ENCODE results near the gene SH3PXD2A. TPM values are rescaled to one million over a fixed set of nuclear protein-coding genes. Genes with fewer than 3 reads are reported as not detected.

Gene SH3PXD2A
- total and polyA plus RNA-seq, 12 donors = 5.7 to 34.5 (median 19.2) TPM

DNA sequence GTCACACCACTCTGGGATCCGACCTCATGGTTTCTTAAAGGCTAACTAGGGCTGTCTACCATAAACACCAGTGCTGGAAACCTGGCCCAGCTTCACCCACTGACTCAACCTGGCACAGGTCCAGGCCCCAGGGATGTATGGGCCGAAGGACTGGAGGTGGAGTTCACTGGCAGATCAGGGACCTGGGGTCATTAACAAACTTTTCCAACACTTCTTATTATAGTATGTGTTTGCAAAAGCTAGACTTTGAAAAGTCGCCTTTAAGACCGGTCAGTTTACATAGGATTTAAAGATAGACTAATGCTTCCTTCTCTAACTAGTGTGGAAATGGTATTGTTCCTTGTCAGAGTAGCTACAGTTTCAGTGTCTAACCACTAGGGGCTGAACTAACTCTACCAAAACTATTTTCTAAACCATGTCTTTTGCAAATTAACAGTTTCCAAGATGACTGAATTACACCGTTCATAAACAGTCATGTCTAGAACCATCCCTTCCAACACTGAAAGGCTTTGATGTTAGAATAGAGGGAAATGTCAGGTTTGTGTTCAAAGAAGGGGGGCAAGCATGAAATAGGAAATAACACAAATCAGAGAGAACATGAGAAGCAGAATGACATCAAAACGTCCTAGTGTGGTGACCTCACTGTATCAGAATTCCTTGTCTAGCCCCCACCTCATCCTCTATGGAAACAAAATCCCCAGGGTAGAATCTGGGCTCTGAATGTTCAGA, 32.9 kb upstream of the SH3PXD2A start:
- 8 to 12% (median 9%) methylated on average over 5 to 6 of the region's 6 CpGs for WGBS, 4 donors
- peak; percentile 71 to 81 (median 80) for DNase-seq
- peaks cover 0 to 40% of the 10 kb centered on the region in 2 donors for H3K36me3 ChIP-seq (replicated peaks in 1 of 2)

DNA sequence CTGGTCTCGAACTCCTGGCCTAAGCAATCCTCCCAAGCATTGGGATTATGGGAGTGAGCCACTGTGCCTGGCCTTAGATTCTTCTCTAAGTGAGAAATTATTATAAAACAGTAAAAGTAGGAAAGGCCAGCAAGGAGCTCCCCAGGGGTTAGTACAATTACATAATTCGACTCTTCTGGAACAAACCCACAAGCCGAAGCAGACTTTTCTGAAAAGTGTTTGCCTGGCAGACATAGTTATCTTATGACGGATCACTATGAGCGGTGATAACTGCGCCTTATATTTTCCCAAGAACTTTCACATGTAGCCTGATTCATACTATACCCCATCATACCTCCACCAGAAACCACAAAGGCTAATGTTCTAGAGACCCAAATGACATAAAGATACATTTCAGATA, 30.2 kb upstream of the SH3PXD2A start:
- no peak for DNase-seq
- Histone ChIP-seq H3K4me3 (no peak overlapping the region), H3K4me1 (replicated peaks in 1 of 2) (peaks cover 14 to 36% of the 10 kb centered on the region in 2 donors), H3K27ac (no peak overlapping the region), H3K9me3 (replicated peaks in 1 of 3) (no peaks in the 10 kb centered on the region), H3K36me3 (replicated peaks in 1 of 2) (peaks cover 0 to 44% of the 10 kb centered on the region in 2 donors), H3K27me3 (no peaks in the 10 kb centered on the region)
- intact Hi-C loops (cut with DNase I) = loop anchor here in 1 of 2 donors (5.0 kb wide), 1 partner anchor 327 kb away; no protein-coding TSS in a partner anchor
- 64 to 83% (median 77%) methylated on average over 6 of the region's 6 CpGs for WGBS, 4 donors
- no peak for TF ChIP-seq POLR2A (IDR thresholded peaks at IDR 0.05)

More for the DNA sequence above, 32.9 kb upstream of the SH3PXD2A start:
- Histone ChIP-seq H3K9me3 (replicated peaks in 1 of 3) (no peaks in the 10 kb centered on the region), H3K4me1 (replicated peaks in 1 of 2) (peaks cover 14 to 25% of the 10 kb centered on the region in 2 donors), H3K4me3 (no peak overlapping the region), H3K27ac (peak overlapping the region in 4 of 5 donors; percentile 22 to 78 (median 42)), H3K27me3 (no peaks in the 10 kb centered on the region)
- intact Hi-C loops (cut with DNase I) = loop anchor here in 1 of 2 donors (5.0 kb wide), 1 partner anchor 324 kb away; no protein-coding TSS in a partner anchor
- TF ChIP-seq POLR2A (IDR thresholded peaks at IDR 0.05) = no peak
- TF ChIP-seq, protein P1, sequence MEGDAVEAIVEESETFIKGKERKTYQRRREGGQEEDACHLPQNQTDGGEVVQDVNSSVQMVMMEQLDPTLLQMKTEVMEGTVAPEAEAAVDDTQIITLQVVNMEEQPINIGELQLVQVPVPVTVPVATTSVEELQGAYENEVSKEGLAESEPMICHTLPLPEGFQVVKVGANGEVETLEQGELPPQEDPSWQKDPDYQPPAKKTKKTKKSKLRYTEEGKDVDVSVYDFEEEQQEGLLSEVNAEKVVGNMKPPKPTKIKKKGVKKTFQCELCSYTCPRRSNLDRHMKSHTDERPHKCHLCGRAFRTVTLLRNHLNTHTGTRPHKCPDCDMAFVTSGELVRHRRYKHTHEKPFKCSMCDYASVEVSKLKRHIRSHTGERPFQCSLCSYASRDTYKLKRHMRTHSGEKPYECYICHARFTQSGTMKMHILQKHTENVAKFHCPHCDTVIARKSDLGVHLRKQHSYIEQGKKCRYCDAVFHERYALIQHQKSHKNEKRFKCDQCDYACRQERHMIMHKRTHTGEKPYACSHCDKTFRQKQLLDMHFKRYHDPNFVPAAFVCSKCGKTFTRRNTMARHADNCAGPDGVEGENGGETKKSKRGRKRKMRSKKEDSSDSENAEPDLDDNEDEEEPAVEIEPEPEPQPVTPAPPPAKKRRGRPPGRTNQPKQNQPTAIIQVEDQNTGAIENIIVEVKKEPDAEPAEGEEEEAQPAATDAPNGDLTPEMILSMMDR (IDR thresholded peaks at IDR 0.05) = peak; percentile 82 to 95 (median 86)

DNA sequence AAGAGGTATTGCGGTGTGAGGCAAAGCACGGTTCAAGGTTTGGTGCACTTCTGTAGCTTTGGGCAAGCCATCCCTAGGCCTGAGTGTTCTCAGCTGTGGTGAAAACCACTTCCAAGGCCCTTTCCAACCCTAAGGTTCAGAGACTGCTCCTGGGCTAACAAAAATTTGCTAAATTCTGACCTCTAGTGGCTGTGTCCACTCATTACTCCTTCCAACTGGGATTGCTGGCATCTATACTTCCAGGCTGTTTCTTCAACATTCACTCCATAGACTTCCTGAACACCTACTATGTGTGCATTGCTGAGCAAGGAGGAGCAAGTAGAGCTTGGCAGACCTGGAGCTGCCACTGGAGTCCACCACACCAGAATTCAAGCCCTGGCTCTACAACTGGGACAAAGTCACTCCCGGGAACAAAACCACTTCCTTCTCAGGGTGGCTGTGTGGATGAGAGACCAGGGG, 29.3 kb upstream of the SH3PXD2A start:
- no peaks in the 10 kb centered on the region for H3K27me3 ChIP-seq
- no peaks in the 10 kb centered on the region for H3K9me3 ChIP-seq (replicated peaks in 1 of 3)
- no peak overlapping the region for H3K4me3 ChIP-seq
- DNase-seq = peak in 6 of 7 donors; percentile 28 to 64 (median 55)
- H3K27ac ChIP-seq = no peak overlapping the region
- peaks cover 14 to 36% of the 10 kb centered on the region in 2 donors for H3K4me1 ChIP-seq (replicated peaks in 1 of 2)
- H3K36me3 ChIP-seq (replicated peaks in 1 of 2) = peaks cover 0 to 47% of the 10 kb centered on the region in 2 donors
- intact Hi-C loops (cut with DNase I) = loop anchor here in 1 of 2 donors (5.0 kb wide), 1 partner anchor 328 kb away; no protein-coding TSS in a partner anchor
- TF ChIP-seq, protein P1 (IDR thresholded peaks at IDR 0.05) = peak; percentile 71 to 79 (median 77)
- no peak for TF ChIP-seq POLR2A (IDR thresholded peaks at IDR 0.05)
- WGBS, 4 donors = 39 to 67% (median 56%) methylated on average over 3 of the region's 3 CpGs

DNA sequence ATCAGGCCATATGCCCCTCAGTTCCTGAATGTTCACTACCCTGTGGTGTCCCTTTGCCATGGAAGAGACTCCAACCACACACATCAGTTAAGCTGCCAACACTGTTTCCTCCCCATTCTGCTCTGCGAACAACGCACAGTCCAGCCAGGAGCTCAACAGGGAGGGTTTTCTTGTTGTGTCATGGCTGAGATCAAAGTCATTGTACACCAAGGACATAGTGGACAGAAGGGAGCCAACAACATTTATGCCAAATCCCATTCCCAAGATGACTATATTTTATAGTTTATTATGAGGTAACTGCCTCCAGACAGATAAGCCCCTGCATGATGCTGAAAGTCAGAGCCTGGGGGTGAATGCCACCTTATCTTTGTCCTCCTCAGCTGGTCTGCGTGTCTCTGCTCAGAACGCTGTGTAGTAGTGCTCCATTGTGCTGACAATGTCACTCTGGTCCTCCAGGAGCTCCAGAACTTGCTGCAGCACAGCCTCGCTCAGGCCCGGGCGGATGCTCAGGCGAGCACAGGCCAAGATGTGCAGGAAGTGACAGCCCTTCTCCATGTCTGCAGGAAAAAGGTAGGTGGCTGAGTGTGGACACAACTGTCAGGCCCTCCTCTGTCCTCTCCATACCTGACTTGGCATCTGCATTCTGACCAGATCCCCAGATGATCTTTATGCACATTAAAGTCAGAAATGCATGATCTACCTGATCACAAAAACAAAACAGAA, 27.1 kb upstream of the SH3PXD2A start:
- TF ChIP-seq, protein P1 (IDR thresholded peaks at IDR 0.05) = no peak
- no peak for TF ChIP-seq POLR2A (IDR thresholded peaks at IDR 0.05)
- H3K36me3 ChIP-seq (replicated peaks in 1 of 2) = peaks cover 0 to 52% of the 10 kb centered on the region in 2 donors
- no peaks in the 10 kb centered on the region for H3K9me3 ChIP-seq (replicated peaks in 1 of 3)
- H3K4me1 ChIP-seq (replicated peaks in 1 of 2) = peaks cover 0 to 18% of the 10 kb centered on the region in 2 donors
- H3K27ac ChIP-seq = peak overlapping the region in 3 of 5 donors; percentile 38 to 78 (median 45)
- H3K27me3 ChIP-seq = no peaks in the 10 kb centered on the region
- H3K4me3 ChIP-seq = no peak overlapping the region
- intact Hi-C loops (cut with DNase I) = no loop called here
- DNase-seq = peak in 6 of 7 donors; percentile 56 to 75 (median 62)
- WGBS, 4 donors = 56 to 79% (median 64%) methylated on average over 6 to 8 of the region's 8 CpGs

All from adrenal gland (tissue), 12 donors.